A549 (cell line): ENCODE results near the gene PFN3.

Experiments used
- CHD2 ChIP-seq: fragments of 150-350 bp; IDR thresholded peaks from 2 replicates; pipeline ENCODE4 v1.6.1; 2014; ENCODE audit warnings: low read length; ENCODE audit not compliant: partially characterized antibody
- E2F6 ChIP-seq: IDR thresholded peaks from 2 replicates; pipeline ENCODE4 v1.6.1; 2012; ENCODE audit warnings: low read depth, borderline replicate concordance
- JUN ChIP-seq, 2 experiments: fragments of >200 bp; sonication (Bioruptor Twin); formaldehyde crosslinking; IDR thresholded peaks; 2 replicates in 1 of 2; 3 replicates in 1 of 2; pipeline ENCODE4 v1.6.1; 2016 to 2017
- POLR2A ChIP-seq: IDR thresholded peaks from 2 replicates; pipeline ENCODE4 v1.6.1; 2012; ENCODE audit warnings: mild to moderate bottlenecking, low read length
- SMC3 ChIP-seq: fragments of >200 bp; sonication (Bioruptor Twin); formaldehyde crosslinking; IDR thresholded peaks from 3 replicates; pipeline ENCODE4 v1.6.1; 2018; ENCODE audit warnings: inconsistent platforms
- TF ChIP-seq, protein P1 (sequence below): fragments of >200 bp; sonication (Bioruptor Twin); formaldehyde crosslinking; IDR thresholded peaks from 3 replicates; pipeline ENCODE4 v1.5.1; 2016

DNA sequence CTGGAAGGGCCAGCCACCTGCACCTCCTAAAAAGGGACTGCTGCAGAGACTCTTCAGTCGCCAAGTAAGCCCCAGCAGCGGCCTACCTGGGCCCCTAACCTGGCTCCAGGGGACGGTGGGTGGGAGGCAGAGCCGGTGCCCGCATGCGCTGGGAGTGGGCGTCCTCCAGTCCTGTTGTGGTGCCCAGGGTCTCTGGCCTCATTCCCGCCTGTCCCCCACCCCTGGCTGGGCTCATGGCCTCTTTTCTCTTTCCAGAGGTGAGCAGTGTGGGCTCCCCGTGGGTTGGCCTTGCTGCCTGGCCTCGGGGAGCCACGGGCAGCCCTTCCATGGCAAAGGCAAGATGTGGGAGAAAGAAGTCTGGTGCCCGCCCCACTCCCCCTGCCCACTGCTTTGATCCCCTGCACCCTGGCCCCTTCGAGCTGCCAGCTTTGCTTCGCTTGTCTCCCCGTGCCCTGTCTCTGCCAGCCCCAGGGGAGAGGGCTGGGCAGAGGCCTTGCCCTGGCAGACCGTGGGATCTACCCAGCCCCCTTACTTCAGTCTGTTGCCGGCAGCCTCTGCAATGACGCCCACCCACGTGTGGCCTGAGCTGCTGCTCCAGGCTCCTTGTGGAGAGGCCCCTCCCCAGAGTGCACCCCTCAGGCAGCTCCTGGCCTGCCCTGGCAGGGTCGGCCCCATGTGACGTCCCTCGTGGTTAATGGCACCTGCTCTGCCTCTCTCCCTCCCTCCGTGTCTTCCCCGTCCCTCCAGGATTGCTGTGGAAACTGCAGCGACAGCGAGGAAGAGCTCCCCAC, 40.7 kb upstream of the PFN3 start:
- TF ChIP-seq, protein P1, sequence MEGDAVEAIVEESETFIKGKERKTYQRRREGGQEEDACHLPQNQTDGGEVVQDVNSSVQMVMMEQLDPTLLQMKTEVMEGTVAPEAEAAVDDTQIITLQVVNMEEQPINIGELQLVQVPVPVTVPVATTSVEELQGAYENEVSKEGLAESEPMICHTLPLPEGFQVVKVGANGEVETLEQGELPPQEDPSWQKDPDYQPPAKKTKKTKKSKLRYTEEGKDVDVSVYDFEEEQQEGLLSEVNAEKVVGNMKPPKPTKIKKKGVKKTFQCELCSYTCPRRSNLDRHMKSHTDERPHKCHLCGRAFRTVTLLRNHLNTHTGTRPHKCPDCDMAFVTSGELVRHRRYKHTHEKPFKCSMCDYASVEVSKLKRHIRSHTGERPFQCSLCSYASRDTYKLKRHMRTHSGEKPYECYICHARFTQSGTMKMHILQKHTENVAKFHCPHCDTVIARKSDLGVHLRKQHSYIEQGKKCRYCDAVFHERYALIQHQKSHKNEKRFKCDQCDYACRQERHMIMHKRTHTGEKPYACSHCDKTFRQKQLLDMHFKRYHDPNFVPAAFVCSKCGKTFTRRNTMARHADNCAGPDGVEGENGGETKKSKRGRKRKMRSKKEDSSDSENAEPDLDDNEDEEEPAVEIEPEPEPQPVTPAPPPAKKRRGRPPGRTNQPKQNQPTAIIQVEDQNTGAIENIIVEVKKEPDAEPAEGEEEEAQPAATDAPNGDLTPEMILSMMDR = no peak
- TF ChIP-seq E2F6 = no peak
- no peak for TF ChIP-seq POLR2A
- TF ChIP-seq SMC3 = no peak
- no peak for TF ChIP-seq JUN (IDR thresholded peaks at IDR 0.05)
- TF ChIP-seq CHD2 = no peak
